Endometrial microvascular endothelial cells (primary cell): ENCODE measurements around the gene STAT3. TPM values are rescaled to one million over a fixed set of nuclear protein-coding genes. Genes with fewer than 3 reads are reported as not detected.
"Not testable (repeated sequence)": the region's sequence is repeated elsewhere in the genome, so short reads cannot be mapped to it uniquely, and the experiment has no call there.

Experiments used
- in situ Hi-C: cut with HindIII; loops from 2 replicates; pipeline ENCODE4 v1.10.0; 2017; ENCODE audit warnings: low sequenced_read_pairs, low pct_unique_long_range_greater_than_20kb; ENCODE audit errors: inconsistent ontology term
- total RNA-seq: library from RNA; depleted of rRNA; stranded (reverse); fragments of >200 nt; gene quantifications from one replicate; pipeline ENCODE4 v1.2.3, GENCODE V29; 2015; ENCODE audit errors: inconsistent ontology term

The STAT3 gene
- total RNA-seq, 1 donor from 2014 or later = 86.0 TPM

DNA sequence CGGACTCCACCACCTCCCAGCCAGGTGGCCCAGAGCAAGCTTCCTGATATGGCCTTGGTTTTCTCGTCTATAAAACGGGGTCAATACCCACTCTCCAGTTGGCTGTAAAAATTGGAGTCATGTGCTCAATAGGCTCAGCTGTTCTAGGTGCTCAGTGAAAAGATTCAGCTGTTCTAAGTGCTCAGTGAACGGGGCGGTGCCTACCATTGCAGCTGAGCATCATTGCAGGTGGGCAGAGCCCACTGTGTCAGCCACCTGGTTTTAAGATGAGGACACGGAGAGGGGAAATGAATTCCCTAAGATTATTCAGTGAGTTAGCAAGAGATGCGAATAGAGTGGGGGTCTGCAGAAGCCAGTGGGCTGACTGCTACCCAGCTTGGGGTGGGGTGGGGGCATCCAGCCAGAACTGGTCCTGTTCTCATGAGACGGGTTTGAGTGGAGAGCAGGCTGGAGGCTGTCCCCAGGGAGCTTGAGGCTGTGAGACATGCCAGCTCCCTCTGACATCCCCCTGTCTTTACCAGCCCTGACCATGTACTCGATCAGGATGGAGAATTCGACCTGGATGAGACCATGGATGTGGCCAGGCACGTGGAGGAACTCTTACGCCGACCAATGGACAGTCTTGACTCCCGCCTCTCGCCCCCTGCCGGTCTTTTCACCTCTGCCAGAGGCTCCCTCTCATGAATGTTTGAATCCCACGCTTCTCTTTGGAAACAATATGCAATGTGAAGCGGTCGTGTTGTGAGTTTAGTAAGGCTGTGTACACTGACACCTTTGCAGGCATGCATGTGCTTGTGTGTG lies 78.1 kb downstream of the STAT3 start:
- in situ Hi-C loops = loop anchor here (5.0 kb wide), 1 partner anchor 212 kb away; no protein-coding TSS in a partner anchor

- in situ Hi-C loops = no loop called here
Observed at GRCh38 chr17:42309142-42309541, 79.1 kb downstream of the STAT3 start.

- in situ Hi-C loops = no loop called here
Observed at GRCh38 chr17:42308446-42308845, 79.8 kb downstream of the STAT3 start.

- in situ Hi-C loops = no loop called here
Observed at GRCh38 chr17:42307362-42307927, 80.8 kb downstream of the STAT3 start.

DNA sequence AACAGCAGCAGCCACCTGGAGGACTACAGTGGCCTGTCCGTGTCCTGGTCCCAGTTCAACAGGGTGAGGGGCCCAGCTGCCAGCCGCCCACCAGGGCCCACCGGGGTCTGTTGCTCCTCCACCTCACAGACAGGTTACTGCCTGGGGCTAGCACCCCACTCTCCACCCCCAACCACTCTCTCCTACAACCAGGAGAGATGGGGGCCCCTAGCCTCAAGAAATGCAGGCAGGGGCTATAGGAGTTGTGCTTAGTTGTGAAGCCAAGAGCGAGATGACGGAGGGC lies 81.9 kb downstream of the STAT3 start:
- in situ Hi-C loops = no loop called here

GRCh38 chr17:42305543-42306384 lies 82.5 kb downstream of the STAT3 start:
- in situ Hi-C loops = no loop called here

GRCh38 chr17:42305031-42305330 lies 83.3 kb downstream of the STAT3 start:
- in situ Hi-C loops = not testable (repeated sequence)

DNA sequence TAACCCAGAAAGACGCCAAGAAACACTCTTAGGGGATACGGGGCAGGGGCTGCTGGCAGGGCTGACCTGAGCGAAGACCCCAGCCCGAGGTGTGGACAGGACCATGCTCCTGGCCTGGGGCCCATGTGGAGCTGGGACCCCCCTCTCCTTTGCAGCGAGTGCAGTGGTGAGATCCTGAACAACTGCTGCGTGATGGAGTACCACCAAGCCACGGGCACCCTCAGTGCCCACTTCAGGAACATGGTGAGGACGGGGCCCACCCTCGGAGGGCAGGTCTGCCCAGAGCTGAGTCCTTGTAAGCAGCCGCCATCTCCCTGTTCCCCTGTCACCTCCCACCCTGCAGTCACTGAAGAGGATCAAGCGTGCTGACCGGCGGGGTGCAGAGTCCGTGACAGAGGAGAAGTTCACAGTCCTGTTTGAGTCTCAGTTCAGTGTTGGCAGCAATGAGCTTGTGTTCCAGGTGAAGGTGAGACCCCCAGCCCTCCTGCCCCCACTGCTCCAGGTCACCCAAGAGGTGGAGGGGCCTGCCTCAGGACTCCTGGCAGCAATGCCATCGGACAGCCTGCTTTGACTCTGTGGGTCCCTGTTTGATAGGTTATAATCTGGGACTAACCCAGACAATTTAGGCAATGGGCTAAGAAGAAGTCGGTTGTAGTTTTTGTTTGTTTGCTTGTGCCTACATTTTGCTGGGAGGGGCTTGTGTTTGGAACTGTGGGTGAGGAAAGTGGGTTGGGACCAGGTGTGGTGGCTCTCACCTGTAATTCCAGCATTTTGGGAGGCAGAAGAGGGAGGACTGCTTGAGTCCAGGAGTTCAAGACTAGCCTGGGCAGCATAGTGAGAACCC lies 83.8 kb downstream of the STAT3 start:
- in situ Hi-C loops = no loop called here

DNA sequence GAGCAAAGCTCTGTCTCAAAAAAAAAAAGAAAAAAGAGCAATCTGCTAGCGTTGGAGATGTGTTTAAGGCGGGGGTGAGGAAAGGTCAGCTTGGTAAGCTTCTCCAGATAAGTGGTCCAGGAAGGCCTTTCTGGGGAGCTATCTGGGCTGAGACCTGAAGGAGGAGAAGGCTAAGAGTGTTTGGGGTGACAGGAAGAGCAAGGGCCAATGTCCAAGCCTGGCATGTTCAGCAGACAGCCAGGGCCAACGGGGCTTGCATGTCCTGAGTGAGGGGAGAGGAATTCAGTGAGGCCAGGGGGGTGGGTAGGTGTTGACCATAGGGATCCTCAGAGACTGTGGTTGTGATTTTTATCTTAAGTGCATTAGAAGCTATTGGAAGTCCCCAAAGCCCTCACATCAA lies 84.5 kb downstream of the STAT3 start:
- in situ Hi-C loops = no loop called here

GRCh38 chr17:42301022-42301421 lies 87.2 kb downstream of the STAT3 start:
- in situ Hi-C loops = no loop called here

DNA sequence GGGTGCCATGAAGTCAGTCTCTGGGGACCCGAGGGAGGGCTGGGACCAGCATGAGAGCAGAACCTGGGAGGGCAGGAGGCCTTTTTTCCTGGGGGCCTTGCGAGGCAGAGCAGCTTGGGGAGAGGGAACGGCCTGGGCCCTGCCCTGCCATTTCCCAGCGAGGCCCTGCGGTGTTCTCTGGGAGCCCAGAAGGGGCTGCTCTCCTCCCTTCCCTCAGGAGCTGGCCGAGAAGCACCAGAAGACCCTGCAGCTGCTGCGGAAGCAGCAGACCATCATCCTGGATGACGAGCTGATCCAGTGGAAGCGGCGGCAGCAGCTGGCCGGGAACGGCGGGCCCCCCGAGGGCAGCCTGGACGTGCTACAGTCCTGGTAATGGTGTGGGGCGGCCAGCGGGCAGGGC lies 88.3 kb downstream of the STAT3 start:
- in situ Hi-C loops = not testable (repeated sequence)

DNA sequence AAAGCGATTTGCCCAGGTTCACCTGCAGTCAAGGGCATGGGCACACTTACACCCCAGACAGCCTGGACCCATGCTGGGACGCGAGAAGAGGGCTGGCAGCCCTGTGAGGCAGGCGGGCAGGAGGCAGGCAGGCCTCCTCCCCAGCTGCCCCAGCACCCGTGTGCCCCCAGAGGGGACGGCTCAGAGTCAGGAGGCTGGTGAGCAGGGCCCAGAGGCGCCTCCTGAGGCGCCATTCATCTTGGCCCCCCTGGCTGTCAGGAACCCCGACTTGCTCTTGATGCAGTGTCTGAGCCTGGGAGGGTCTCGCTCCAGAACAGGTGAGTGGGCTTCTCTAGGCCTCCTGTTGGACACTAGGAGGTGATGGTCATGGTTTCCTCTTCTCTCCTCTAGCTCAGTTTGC lies 88.9 kb downstream of the STAT3 start:
- in situ Hi-C loops = not testable (repeated sequence)

DNA sequence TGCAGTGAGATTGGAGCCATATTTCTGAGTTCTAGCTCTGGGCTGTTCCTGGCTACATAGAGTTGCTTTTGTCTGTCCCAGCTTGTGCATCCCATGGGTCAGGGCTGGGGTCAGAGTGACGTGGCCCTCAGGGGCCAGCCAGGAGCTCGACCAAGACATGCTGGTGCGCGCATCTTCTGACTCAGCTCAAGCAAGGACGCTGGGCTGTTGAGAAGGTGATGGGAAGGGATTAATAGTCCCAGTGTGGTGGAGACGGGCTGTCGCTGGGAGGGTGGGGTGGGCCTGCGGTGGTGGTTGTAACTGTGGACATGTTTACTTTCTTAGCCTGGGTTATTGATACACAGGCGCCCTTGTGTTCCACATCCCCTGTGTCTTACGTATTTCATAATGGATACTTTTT lies 90.5 kb downstream of the STAT3 start:
- in situ Hi-C loops = not testable (repeated sequence)

- in situ Hi-C loops = no loop called here
Observed at GRCh38 chr17:42296012-42296411, 92.2 kb downstream of the STAT3 start.

DNA sequence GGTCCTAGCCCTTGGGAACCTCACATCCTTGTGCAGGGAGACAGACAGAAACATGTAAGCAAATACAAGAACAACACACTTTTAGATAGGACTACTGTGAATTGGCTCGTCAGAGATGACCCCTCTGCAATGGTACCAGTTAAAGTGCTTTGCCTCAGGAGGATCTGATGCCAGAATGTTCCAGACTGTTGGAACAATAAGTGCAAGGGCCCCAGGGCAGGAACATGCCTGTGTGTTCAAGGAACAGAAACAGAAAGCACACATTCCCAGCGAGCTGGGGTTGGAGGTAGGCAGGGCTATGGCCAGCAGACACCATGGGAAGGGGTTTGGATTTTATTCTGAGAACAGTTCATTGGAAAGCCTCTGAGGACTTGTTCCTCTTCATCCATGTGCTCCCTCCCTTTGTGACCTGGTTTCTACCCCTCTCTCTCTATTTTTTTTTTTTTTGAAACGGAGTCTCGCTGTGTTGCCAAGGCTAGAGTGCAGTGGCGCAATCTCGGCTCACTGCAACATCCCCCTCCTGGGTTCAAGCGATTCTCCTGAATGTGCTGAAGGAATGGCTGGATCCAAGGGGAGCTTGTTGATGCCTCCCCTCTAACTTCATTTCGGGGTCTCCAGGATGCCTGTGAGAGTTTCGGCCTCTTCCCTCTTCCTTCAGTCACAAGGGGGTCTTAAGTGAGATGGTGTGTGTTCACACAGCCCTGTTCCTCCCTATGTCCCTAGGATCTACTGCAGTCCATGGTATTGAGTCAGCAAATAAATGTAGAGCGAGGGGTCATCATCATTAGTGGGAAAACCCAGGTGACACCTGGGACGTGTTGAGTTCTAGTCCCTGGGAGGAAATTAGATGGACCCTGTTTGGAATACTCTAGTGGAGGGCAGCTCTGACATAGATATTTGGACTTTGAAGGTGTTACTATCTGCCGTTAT lies 93.5 kb downstream of the STAT3 start:
- in situ Hi-C loops = no loop called here

GRCh38 chr17:42291129-42291528 lies 97.1 kb downstream of the STAT3 start:
- in situ Hi-C loops = no loop called here

- in situ Hi-C loops = no loop called here
Observed at GRCh38 chr17:42290577-42290976, 97.7 kb downstream of the STAT3 start.

GRCh38 chr17:42289611-42290181 lies 98.5 kb downstream of the STAT3 start:
- in situ Hi-C loops = no loop called here
